ENCODE data around the gene CDK17.
"Not testable (repeated sequence)": the region's sequence is repeated elsewhere in the genome, so short reads cannot be mapped to it uniquely, and the experiment has no call there.

Gene CDK17

DNA sequence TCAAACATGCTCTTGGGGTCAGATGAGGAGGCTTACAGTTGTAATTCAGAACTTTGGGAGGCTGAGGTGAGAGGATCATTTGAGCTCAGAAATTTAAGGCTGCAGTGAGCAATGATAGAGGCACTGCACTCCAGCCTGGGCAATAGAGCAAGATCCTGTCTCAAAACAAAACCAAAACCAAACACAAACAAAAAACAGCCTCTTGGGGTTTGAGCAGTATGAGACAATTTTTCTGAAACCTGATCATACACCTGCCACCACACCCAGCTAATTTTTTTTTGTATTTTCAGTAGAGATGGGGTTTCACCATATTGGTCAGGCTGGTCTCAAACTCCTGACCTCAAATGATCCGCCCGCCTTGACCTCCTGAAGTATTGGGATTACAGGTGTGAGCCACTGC is 17.4 kb upstream of the CDK17 start:
- not testable (repeated sequence) for FAIRE-seq

GRCh38 chr12:96416033-96416799 is 16.0 kb upstream of the CDK17 start:
- FAIRE-seq, result no peak

- FAIRE-seq, result no peak
Measured at GRCh38 chr12:96414637-96415036, 14.4 kb upstream of the CDK17 start.

DNA sequence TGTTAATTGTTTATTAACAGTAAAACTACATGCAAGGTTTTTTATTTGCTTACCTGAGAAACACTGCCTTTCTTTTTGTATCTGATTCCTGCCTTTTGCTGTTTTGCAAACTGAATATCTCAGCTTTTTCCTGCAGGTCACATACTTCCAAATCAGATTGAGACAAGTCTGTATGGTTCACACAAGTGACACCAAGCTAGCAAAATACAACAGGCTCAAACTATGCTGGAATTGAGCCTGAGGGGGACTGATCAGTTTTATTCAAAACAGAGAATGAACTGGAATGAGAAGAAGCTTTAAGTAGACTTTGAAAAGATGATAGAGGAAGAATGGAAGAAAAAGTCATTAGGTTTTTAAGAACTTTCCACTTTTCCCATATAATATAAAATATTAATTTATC is 12.2 kb upstream of the CDK17 start:
- no peak for FAIRE-seq

DNA sequence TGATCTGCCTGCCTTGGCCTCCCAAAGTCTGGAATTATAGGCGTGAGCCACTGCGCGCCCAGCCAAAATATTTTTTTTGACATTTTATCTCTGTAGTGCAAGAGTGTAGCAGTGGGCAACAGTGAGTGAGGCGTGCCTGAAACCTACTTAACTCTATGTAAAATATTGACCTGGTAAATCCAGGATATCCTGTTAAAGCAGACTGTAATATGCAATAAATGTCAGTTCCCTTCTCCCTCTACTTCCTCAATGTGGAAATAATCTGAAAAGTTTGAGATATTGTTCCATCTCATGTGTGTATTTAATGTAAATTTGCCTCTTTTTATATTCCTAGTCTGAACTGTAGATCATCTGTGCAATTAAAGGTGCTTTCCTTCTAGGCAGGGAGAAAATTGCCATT is 9.5 kb upstream of the CDK17 start:
- no peak for FAIRE-seq

- no peak for FAIRE-seq
Measured at GRCh38 chr12:96408993-96409392, 8.8 kb upstream of the CDK17 start.

GRCh38 chr12:96407429-96408097 is 7.3 kb upstream of the CDK17 start:
- FAIRE-seq, result not testable (repeated sequence)

DNA sequence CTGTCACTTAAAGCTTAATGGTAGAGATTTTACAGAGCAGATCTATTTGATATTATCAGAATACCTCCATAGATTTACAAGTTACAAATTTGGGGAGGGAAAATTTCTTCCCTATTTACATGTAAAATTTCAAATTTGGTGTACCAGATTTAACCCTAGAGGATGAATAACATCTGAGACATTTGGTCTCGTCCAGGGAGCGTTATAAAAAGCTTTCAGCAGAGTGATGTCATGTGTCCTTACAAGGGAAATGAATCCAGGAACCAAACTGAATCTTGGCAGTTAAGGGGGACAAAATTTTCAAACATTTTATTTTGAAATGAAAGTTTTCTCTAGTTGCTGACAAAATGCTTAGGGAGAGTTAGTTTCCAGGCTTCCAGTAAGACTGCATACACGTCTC is 4.5 kb upstream of the CDK17 start:
- no peak for FAIRE-seq

DNA sequence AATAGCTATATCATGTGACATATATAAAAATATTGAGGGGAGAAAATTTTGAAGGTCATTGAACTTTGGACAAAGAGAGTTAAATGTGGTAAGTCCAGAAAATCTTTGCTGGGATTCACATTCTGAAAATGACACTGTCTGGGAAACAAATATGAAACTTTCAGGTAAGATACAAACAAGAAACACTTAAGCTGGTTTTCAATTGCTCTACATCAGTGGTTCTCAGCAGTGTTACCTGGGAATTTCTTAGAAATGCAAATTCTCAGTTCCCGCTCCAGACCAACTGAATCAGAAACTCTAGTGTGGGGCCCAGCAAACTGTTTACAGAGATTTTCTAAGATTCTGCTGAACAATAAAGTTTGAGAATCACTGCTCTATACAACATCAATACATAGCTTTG is 3.6 kb upstream of the CDK17 start:
- no peak for FAIRE-seq

DNA sequence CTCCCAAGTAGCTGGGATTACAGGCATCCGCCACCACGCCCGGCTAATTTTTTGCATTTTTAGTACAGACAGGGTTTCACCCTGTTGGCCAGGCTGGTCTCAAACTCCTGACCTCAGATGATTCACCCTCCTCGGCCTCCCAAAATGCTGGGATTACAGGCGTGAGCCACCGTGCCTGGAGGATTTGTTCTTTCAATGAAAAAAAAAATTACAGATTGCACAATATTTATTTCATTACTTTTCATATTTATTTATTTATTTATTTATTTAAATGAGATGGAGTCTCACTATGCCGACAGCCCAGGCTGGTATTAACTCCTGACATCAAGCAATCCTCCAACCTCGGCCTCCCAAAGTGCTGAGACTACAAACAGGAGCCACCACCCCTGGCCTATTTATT is 2.3 kb upstream of the CDK17 start:
- not testable (repeated sequence) for FAIRE-seq

DNA sequence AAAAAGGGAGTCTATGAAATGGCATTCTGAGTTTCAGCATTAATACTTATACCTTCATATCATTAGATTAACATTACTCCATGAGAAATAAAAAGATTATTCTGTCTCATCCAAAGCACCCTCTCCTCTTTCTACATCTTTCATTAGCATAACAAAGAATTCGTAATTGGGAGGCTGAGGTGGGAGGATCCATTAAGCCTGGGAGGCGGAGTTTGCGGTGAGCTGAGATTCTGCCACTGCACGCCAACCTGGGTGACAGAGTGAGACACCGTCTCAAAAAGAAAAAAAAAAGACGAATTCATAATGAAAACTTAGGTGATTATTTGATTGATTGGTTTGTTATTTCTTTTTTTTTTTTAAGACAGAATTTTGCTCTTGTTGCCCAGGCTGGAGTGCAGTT is 1.8 kb upstream of the CDK17 start:
- FAIRE-seq, result no peak

DNA sequence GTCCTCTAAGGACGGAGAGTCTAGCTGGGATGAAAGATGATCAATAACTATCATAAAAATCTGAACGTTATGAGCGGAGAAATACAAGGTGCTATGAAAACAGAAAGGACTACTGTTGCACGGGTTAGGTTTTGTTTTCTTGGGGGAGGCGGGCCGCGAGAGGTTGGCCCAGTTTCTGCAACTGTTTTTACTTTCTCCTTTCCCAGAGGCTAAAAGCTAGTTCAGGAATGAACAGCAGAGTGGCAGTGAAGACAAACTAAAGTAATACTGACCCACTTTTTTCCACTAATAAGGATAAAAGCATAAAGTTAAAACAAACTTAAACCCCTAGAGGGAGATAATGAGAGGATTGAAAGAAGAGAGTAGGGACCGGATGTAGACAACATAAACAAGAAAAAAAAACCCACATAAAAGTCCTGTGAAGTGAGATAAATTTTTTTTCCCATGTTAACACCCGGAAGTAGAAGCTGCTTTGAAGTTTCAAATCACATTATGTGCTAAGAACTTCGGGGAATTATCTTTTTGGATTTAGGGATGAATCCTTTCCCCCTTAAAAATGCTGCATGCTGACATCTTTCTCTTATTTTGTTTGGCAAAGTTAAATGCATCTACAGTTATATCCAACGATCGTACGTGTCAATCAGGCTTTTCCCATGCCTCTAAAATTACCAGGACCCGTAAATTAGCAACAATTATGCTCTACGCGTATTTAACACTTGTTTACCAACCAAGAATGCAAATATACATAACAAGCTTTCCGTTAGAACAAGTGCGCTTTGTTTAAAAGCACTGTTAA is 1.0 kb upstream of the CDK17 start:
- no peak for FAIRE-seq

- no peak for FAIRE-seq
Measured at GRCh38 chr12:96400631-96401075, 414 bp upstream of the CDK17 start.

GRCh38 chr12:96399120-96399918 is 920 bp downstream of the CDK17 start:
- no peak for FAIRE-seq

GRCh38 chr12:96398424-96399119 is 1.7 kb downstream of the CDK17 start:
- FAIRE-seq, result no peak

DNA sequence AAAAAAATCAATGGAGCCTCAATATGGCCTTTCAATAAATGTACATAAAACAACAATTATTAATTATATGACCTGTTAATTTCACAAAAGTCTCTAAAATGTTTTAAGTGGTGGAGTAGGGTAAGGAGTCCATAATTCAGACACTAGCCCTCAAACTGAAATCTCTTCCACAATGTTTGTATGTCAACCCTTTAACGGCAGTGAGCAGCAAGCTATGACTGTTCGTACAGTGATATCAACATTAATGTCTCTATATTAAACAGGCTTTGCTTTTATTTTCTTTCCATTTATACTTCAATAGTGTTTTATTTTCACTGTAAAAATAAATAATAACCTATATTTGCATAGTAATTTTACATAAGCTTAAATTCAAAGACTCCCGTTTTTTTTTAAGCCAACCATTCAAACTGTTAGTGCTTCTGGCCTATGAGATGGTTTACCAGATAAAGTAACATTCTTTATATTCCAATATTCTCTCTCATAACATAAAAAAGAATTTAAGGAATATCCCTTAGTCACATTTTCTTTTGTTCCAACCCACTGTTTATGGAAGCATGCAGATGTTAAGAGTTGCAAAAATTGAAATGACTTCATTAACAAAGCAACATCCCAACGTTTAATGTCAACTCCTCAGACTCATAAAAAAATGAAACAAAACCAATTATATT is 2.3 kb downstream of the CDK17 start:
- FAIRE-seq, result no peak

DNA sequence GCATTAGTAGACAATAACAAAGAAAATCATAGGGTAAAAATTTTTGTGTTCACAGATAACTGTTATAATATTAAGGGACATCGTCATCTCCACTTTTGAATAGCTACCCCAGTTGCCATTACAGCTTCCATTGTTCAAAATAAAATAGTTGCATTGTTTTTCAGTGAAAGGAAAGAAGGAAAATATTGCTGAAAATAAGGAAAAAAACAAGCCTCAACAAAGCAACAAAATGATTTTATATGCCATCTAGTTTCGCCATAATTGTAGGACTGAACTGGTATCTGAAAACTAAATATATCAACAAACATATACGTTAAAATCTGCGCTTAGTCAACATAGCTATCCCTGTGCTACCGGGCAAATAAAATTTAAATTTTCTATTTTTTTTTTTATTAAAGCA is 3.3 kb downstream of the CDK17 start:
- FAIRE-seq, result no peak

- FAIRE-seq, result no peak
Measured at GRCh38 chr12:96396209-96396608, 4.0 kb downstream of the CDK17 start.

GRCh38 chr12:96395236-96395635 is 5.0 kb downstream of the CDK17 start:
- no peak for FAIRE-seq

DNA sequence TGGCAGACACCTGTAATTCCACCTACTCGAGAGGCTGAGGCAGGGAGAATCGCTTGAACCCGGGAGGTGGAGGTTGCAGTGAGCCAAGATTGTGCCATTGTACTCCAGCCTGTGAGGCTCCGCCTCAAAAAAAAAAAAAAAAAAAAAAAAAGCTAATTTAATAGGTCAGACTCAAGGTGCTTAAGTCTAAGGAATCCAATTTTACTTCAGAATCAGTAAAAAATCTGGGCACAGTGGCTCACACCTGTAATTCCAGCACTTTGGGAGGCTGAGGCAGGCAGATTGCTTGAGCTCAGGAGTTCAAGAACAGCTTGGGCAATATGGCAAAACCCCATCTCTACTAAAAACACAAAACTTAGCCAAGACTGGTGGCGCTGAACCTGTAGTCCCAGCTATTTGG is 7.0 kb downstream of the CDK17 start:
- not testable (repeated sequence) for FAIRE-seq

- FAIRE-seq, result no peak
Measured at GRCh38 chr12:96392397-96392796, 7.8 kb downstream of the CDK17 start.

GRCh38 chr12:96387981-96388380 is 12.3 kb downstream of the CDK17 start:
- FAIRE-seq, result no peak

Data from TTC549 (cell line).